Endothelial cell of umbilical vein (primary cell): ENCODE results near the gene CRAT. TPM values are rescaled to one million over a fixed set of nuclear protein-coding genes. Genes with fewer than 3 reads are reported as not detected.

Experiments
- BruUV-seq: library from RNA; stranded (reverse); fragments of 400-500 nt; replicated peaks from 2 replicates; lab custom pipeline; 2021; lab: Mats Ljungman, UMichigan
- CTCF ChIA-PET: fragments of 300-600, 350-600 bp; sonication (Branson Sonifier 250); formaldehyde crosslinking; loops from one replicate; lab custom pipeline; 2021; ENCODE audit warnings: antibody characterized with exemption, inconsistent platforms; lab: Charles Lee
- POLR2A ChIA-PET: fragments of 300-600, 350-600 bp; sonication (Branson Sonifier 250); formaldehyde crosslinking; loops from one replicate; lab custom pipeline; 2021; ENCODE audit warnings: antibody characterized with exemption, inconsistent platforms; lab: Charles Lee
- DNase-seq: peaks from one replicate; pipeline ENCODE4 v3.0.0-alpha.2; 2011; ENCODE audit warnings: low read depth, low spot score
- FAIRE-seq: peaks from 2 replicates; lab custom pipeline; 2011; peaks lifted over from hg19 to GRCh38; lab: Jason Lieb, UNC
- H2AFZ ChIP-seq: 2 replicates; pipeline ENCODE4 v1.6.0; 2012; ENCODE audit warnings: low read depth, low read length, control low read depth, inconsistent platforms
- H3K27ac ChIP-seq: 2 replicates; pipeline ENCODE4 v1.5.1; 2011; ENCODE audit warnings: low read depth, mild to moderate bottlenecking, control low read depth, low read length, moderate library complexity; ENCODE audit not compliant: insufficient read depth
- H3K27me3 ChIP-seq, 2 experiments: 2 replicates each; pipeline versions ENCODE4 v1.6.0 to v1.6.1; 2011; ENCODE audit warnings: low read length in 2 of 2, mixed read lengths in 1 of 2; ENCODE audit not compliant: control insufficient read depth in 2 of 2, insufficient read depth in 2 of 2
- H3K36me3 ChIP-seq, 2 experiments: 2 replicates in 1 of 2; 3 replicates in 1 of 2; pipeline ENCODE4 v1.5.1; 2011; ENCODE audit warnings: low read length in 2 of 2, mild to moderate bottlenecking in 1 of 2, moderate library complexity in 1 of 2; ENCODE audit not compliant: control insufficient read depth in 2 of 2, insufficient read depth in 2 of 2; ENCODE audit errors: extremely low read depth in 1 of 2
- H3K4me1 ChIP-seq: 3 replicates; pipeline ENCODE4 v1.5.1; 2011; ENCODE audit warnings: mild to moderate bottlenecking, low read length; ENCODE audit not compliant: control insufficient read depth, insufficient read depth; ENCODE audit errors: extremely low read depth
- H3K4me2 ChIP-seq: 2 replicates; pipeline ENCODE4 v1.6.1; 2011; ENCODE audit warnings: low read length, control low read depth, mixed read lengths; ENCODE audit not compliant: insufficient read depth
- H3K4me3 ChIP-seq, 3 experiments: fragments of 200-600 bp in 1 of 3; sonication (generic), shearing (Covaris generic) in 1 of 3; replicated peaks in 1 of 3; 2 replicates each; pipeline ENCODE4 v1.5.1; 2011 to 2016; ENCODE audit warnings: control low read depth in 3 of 3, low read length in 3 of 3, mild to moderate bottlenecking in 2 of 3, inconsistent platforms in 1 of 3, low read depth in 1 of 3, moderate library complexity in 1 of 3; ENCODE audit not compliant: insufficient read depth in 1 of 3
- H3K79me2 ChIP-seq: 2 replicates; pipeline ENCODE4 v1.6.0; 2012; ENCODE audit warnings: low read length, inconsistent platforms; ENCODE audit not compliant: control insufficient read depth, insufficient read depth
- H3K9ac ChIP-seq: replicated peaks from 2 replicates; pipeline ENCODE3; 2011; ENCODE audit warnings: low read length, control low read depth; ENCODE audit not compliant: insufficient read depth; ENCODE audit errors: extremely low read depth
- H3K9me1 ChIP-seq: replicated peaks from 3 replicates; pipeline ENCODE4 v1.6.0; 2011; ENCODE audit warnings: mild to moderate bottlenecking, low read length; ENCODE audit not compliant: control insufficient read depth, insufficient read depth; ENCODE audit errors: extremely low read depth
- H3K9me3 ChIP-seq: replicated peaks from 2 replicates; pipeline ENCODE4 v1.5.1; 2012; ENCODE audit warnings: low read length, inconsistent platforms; ENCODE audit not compliant: control insufficient read depth, insufficient read depth
- H4K20me1 ChIP-seq: replicated peaks from 2 replicates; pipeline ENCODE3; 2011; ENCODE audit warnings: mild to moderate bottlenecking, low read length; ENCODE audit not compliant: control insufficient read depth, insufficient read depth; ENCODE audit errors: extremely low read depth
- FOS ChIP-seq: IDR thresholded peaks from 2 replicates; pipeline ENCODE4 v1.6.1; 2011; ENCODE audit warnings: mild to moderate bottlenecking, low read length, moderate library complexity, borderline replicate concordance; ENCODE audit not compliant: insufficient read depth
- JUN ChIP-seq: IDR thresholded peaks from 2 replicates; pipeline ENCODE4 v1.6.1; 2011; ENCODE audit warnings: borderline replicate concordance, low read depth; ENCODE audit not compliant: insufficient read length, insufficient read depth
- MYC ChIP-seq: IDR thresholded peaks from one replicate; pipeline ENCODE4 v1.6.1; 2011; ENCODE audit warnings: mild to moderate bottlenecking, low read depth, low read length
- POLR2A ChIP-seq: IDR thresholded peaks from 2 replicates; pipeline ENCODE4 v1.6.1; 2012; ENCODE audit warnings: low read depth, mild to moderate bottlenecking, control low read depth, low read length
- dilution Hi-C: fragments of 300-500 bp; cut with MboI; formaldehyde crosslinking; loops from one replicate; pipeline ENCODE4 v1.15.0; 2019; ENCODE audit warnings: low sequenced_read_pairs; ENCODE audit not compliant: extremely low pct_ligation_motif_present
- intact Hi-C: fragments of 100-400 bp; cut with micrococcal nuclease; formaldehyde crosslinking; loops from one replicate; pipeline ENCODE4 v1.10.0; 2022
- polyA plus RNA-seq, 4 experiments: library from polyadenylated mRNA; depleted of rRNA in 3 of 4; stranded (reverse) in 3 of 4; unstranded in 1 of 4; fragments of >200 nt; gene quantifications; 2 replicates each; pipeline versions ENCODE4 v1.2.1 to v1.2.3, GENCODE V29; 2011 to 2012; ENCODE audit warnings: missing spikeins in 1 of 4
- total RNA-seq: library from RNA; stranded (reverse); gene quantifications from 2 replicates; pipeline ENCODE4 v1.2.3, GENCODE V29; 2021

The CRAT gene
- total and polyA plus RNA-seq, 2 donors (not counting 3 experiments of a cell fraction or from before 2014, with no cell fraction given): 34.2 to 55.3 TPM

DNA sequence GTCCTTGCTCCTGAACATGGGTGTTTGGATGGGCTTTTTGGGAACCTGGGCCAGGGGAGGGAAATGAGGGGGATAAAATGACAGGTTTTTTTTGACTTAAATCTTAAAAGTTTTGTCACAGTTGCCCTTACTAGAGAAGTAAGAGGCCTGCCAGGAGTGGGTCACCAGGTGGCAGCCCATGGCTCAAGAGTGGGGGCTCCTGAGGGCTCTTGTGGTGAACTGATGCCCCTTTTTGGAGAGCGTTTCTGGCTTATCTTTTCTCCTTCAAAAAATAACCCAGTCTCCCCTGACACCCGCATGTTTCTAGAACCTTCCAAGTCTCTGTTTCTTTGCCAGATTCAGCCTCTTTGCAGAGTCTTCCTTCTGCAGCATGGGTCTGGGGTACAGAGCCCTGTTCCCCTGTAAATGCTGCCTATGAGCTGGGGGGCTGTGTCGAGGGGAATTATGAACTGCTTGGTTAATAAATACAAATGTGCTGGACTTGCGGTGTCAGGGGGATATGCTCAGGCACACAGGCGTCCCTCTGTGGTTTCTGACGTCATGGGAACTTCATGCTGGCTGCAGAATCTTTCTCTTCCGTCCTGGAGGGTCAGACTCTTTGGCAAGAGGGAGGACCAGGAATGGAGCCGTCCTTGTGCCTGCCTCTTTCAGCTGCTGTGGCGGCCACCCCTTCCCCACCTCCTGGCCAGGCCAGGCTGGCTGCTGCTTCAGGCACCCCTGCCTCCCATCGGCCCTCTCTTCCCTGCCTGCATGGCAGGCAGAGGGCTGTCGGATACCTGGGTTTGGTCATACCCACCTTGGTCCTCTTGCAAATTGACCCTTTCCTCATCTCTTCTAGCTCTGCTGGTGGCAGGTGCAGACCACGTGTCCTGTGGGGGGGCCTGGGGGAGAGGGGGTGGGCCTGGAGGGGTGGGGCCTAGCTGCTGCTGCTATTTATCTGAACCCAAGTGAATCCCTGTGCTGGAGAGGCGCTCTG is 30.8 kb upstream of the CRAT start:
- intact Hi-C loops: loop anchor here (2.0 kb wide), 1 partner anchor 61 kb away; no protein-coding TSS in a partner anchor

GRCh38 chr9:129140397-129141065 is 29.9 kb upstream of the CRAT start:
- peaks cover 6 to 7% of the 10 kb centered on the region in 2 experiments for H3K36me3 ChIP-seq
- no peaks in the 10 kb centered on the region for H3K27me3 ChIP-seq
- no peaks in the 10 kb centered on the region for H3K9me3 ChIP-seq
- peak overlapping the region; percentile 99 for H3K9ac ChIP-seq
- H3K79me2 ChIP-seq: peaks cover 4% of the 10 kb centered on the region
- TSS peak; percentile 92 for BruUV-seq
- dilution Hi-C loops: no loop called here
- no peaks in the 10 kb centered on the region for H3K9me1 ChIP-seq
- intact Hi-C loops: loop anchor here (1.0 kb wide), 1 partner anchor 273 kb away; no protein-coding TSS in a partner anchor
- H4K20me1 ChIP-seq: no peaks in the 10 kb centered on the region
- peak overlapping the region in 2 of 3 experiments; percentile 2 to 14 for H3K4me3 ChIP-seq
- FAIRE-seq (peak; percentile 24), DNase-seq (peak; percentile 16)
- peaks cover 55% of the 10 kb centered on the region for H3K4me1 ChIP-seq
- H3K4me2 ChIP-seq: peak overlapping the region; percentile 62
- POLR2A ChIA-PET: interaction anchor here (0.7 to 2.8 kb wide), 6 partner anchors 27 to 484 kb away, joined by 3 to 39 read pairs (median 6); partner anchors contain the start of gene IER5L
- CTCF ChIA-PET: interaction anchor here (0.7 to 9.5 kb wide), 22 partner anchors 9 to 650 kb away, joined by 3 to 287 read pairs (median 6); partner anchors contain the start of genes C9orf50, IER5L and NTMT1
- TF ChIP-seq POLR2A: peak; percentile 15
- TF ChIP-seq JUN: no peak
- H2AFZ ChIP-seq: no peak overlapping the region
- peak overlapping the region; percentile 99 for H3K27ac ChIP-seq

More for the DNA sequence above, 30.8 kb upstream of the CRAT start:
- H3K79me2 ChIP-seq: peaks cover 4% of the 10 kb centered on the region
- dilution Hi-C loops: no loop called here
- CTCF ChIA-PET: interaction anchor here (1.3 to 9.5 kb wide), 13 partner anchors 10 to 483 kb away, joined by 4 to 287 read pairs (median 14); partner anchors contain the start of genes C9orf50, CRAT, IER5L and NTMT1
- TF ChIP-seq FOS: peak; percentile 23
- TF ChIP-seq MYC: no peak
- TF ChIP-seq POLR2A: peak; percentile 20
- TF ChIP-seq JUN: peak; percentile 65
- H4K20me1 ChIP-seq: no peaks in the 10 kb centered on the region
- no peak overlapping the region for H2AFZ ChIP-seq
- H3K36me3 ChIP-seq: peaks cover 6 to 7% of the 10 kb centered on the region in 2 experiments
- peak overlapping the region; percentile 28 for H3K4me2 ChIP-seq
- H3K27me3 ChIP-seq: no peaks in the 10 kb centered on the region
- POLR2A ChIA-PET: interaction anchor here (0.5 to 2.8 kb wide), 3 partner anchors 33 to 50 kb away, joined by 3 to 39 read pairs (median 14); partner anchors contain the start of gene IER5L
- peaks cover 58% of the 10 kb centered on the region for H3K4me1 ChIP-seq
- DNase-seq: peak; percentile 91
- H3K27ac ChIP-seq: peak overlapping the region; percentile 99
- BruUV-seq: TSS peak; percentile 79
- FAIRE-seq: peak; percentile 97
- no peaks in the 10 kb centered on the region for H3K9me3 ChIP-seq
- no peak overlapping the region for H3K4me3 ChIP-seq
- H3K9ac ChIP-seq: peak overlapping the region; percentile 99
- no peaks in the 10 kb centered on the region for H3K9me1 ChIP-seq
